OCI-LY3 (cell line): ENCODE results near the gene CNTNAP2.

Experiments
- CTCF ChIP-seq: fragments of 200-600, 300-600 bp; sonication (generic); IDR thresholded peaks from 2 replicates; pipeline ENCODE4 v1.5.1; 2014; ENCODE audit warnings: antibody characterized with exemption, low read length, low read depth
- EZH2phosphoT487 ChIP-seq: fragments of 200-600 bp; shearing (Covaris generic); IDR thresholded peaks from 2 replicates; pipeline ENCODE4 v1.6.1; 2018; ENCODE audit warnings: antibody characterized with exemption, mixed run types, low read depth

- TF ChIP-seq CTCF (no peak), EZH2phosphoT487 (no peak)
Observed at GRCh38 chr7:148327379-148327778, 2210.8 kb downstream of the CNTNAP2 start.
